Measurements from ENCODE around the gene TTYH2. TPM values are rescaled to one million over a fixed set of nuclear protein-coding genes. Genes with fewer than 3 reads are reported as not detected.

TTYH2 gene
- total RNA-seq, 1 donor: 1.4 TPM

- Histone ChIP-seq H3K27ac (ENCODE audit: low read depth, low read length) (no peak overlapping the region), H3K4me3 (ENCODE audit: insufficient read depth, low read length) (no peak overlapping the region), H3K9me3 (ENCODE audit: low read depth, low read length) (no peaks in the 10 kb centered on the region), H2AFZ (ENCODE audit: low read length) (no peak overlapping the region), H3K4me1 (ENCODE audit: insufficient read depth, low read length) (no peaks in the 10 kb centered on the region), H3K79me2 (ENCODE audit: insufficient read depth, low read length) (no peaks in the 10 kb centered on the region), H3K27me3 (ENCODE audit: insufficient read depth, low read length) (no peaks in the 10 kb centered on the region), H4K20me1 (ENCODE audit: insufficient read depth, low read length) (no peaks in the 10 kb centered on the region), H3K36me3 (ENCODE audit: insufficient read depth, low read length) (no peaks in the 10 kb centered on the region), H3K4me2 (ENCODE audit: insufficient read depth, low read length) (no peak overlapping the region)
- no peak for TF ChIP-seq CTCF (IDR thresholded peaks at IDR 0.05; ENCODE audit: extremely low read depth, low read depth, low read length)
- peak; percentile 34 for DNase-seq (ENCODE audit: insufficient read length, low spot score, missing footprints)
Measured at GRCh38 chr17:74244548-74244947, 31.2 kb downstream of the TTYH2 start.

DNA sequence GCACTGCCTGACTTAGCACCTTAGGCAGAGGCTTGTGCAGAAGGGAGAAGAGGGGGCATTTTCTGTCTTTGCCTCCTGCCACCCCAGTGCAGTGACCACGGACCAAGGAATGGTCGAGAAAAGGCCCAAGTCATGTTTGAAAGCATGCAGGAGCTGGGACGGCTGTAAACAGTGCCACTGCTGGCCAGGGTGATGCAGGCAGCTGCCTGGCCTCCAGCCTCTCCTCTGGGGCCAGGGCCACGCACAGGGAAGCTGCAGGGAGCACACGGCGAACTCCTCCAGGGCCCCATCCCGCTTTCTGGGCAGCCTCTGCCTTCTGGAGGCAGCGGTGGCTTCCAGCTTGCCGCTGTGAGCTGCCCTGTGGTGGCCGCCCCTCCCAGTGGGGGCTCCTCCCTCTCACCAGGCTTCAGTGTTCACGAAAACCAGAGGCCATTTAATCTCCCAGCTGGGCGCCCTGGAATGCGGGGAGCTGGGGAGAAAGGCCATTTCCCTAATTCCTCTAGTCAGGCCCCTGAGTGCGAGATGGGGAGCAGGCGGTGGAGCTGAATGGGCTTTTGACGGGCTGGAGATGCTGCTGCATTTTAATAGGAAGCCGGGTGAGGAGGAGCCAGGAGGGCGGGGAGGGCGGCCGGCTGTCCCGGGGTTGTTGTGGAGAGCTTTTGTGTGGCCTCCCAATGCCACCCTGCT is 31.9 kb downstream of the TTYH2 start:
- peak overlapping the region; percentile 7 for H2AFZ ChIP-seq (ENCODE audit: low read length)
- H3K79me2 ChIP-seq (ENCODE audit: insufficient read depth, low read length): no peaks in the 10 kb centered on the region
- H3K27me3 ChIP-seq (ENCODE audit: insufficient read depth, low read length): no peaks in the 10 kb centered on the region
- peak; percentile 72 for DNase-seq (ENCODE audit: insufficient read length, low spot score, missing footprints)
- no peak for TF ChIP-seq CTCF (IDR thresholded peaks at IDR 0.05; ENCODE audit: extremely low read depth, low read depth, low read length)
- no peaks in the 10 kb centered on the region for H4K20me1 ChIP-seq (ENCODE audit: insufficient read depth, low read length)
- H3K4me3 ChIP-seq (ENCODE audit: insufficient read depth, low read length): no peak overlapping the region
- no peaks in the 10 kb centered on the region for H3K9me3 ChIP-seq (ENCODE audit: low read depth, low read length)
- no peak overlapping the region for H3K27ac ChIP-seq (ENCODE audit: low read depth, low read length)
- no peak overlapping the region for H3K4me2 ChIP-seq (ENCODE audit: insufficient read depth, low read length)
- no peaks in the 10 kb centered on the region for H3K36me3 ChIP-seq (ENCODE audit: insufficient read depth, low read length)
- no peaks in the 10 kb centered on the region for H3K4me1 ChIP-seq (ENCODE audit: insufficient read depth, low read length)

GRCh38 chr17:74245871-74246270 is 32.5 kb downstream of the TTYH2 start:
- H3K36me3 ChIP-seq (ENCODE audit: insufficient read depth, low read length): no peaks in the 10 kb centered on the region
- no peaks in the 10 kb centered on the region for H3K27me3 ChIP-seq (ENCODE audit: insufficient read depth, low read length)
- no peaks in the 10 kb centered on the region for H3K79me2 ChIP-seq (ENCODE audit: insufficient read depth, low read length)
- no peak overlapping the region for H2AFZ ChIP-seq (ENCODE audit: low read length)
- peak; percentile 75 for DNase-seq (ENCODE audit: insufficient read length, low spot score, missing footprints)
- no peaks in the 10 kb centered on the region for H3K9me3 ChIP-seq (ENCODE audit: low read depth, low read length)
- no peak overlapping the region for H3K4me2 ChIP-seq (ENCODE audit: insufficient read depth, low read length)
- no peak overlapping the region for H3K4me3 ChIP-seq (ENCODE audit: insufficient read depth, low read length)
- no peak for TF ChIP-seq CTCF (IDR thresholded peaks at IDR 0.05; ENCODE audit: extremely low read depth, low read depth, low read length)
- no peaks in the 10 kb centered on the region for H3K4me1 ChIP-seq (ENCODE audit: insufficient read depth, low read length)
- H3K27ac ChIP-seq (ENCODE audit: low read depth, low read length): no peak overlapping the region
- no peaks in the 10 kb centered on the region for H4K20me1 ChIP-seq (ENCODE audit: insufficient read depth, low read length)

- H3K4me2 ChIP-seq (ENCODE audit: insufficient read depth, low read length): no peak overlapping the region
- TF ChIP-seq CTCF (IDR thresholded peaks at IDR 0.05; ENCODE audit: extremely low read depth, low read depth, low read length): no peak
- no peak overlapping the region for H3K4me3 ChIP-seq (ENCODE audit: insufficient read depth, low read length)
- H3K4me1 ChIP-seq (ENCODE audit: insufficient read depth, low read length): no peaks in the 10 kb centered on the region
- H2AFZ ChIP-seq (ENCODE audit: low read length): no peak overlapping the region
- H4K20me1 ChIP-seq (ENCODE audit: insufficient read depth, low read length): no peaks in the 10 kb centered on the region
- no peaks in the 10 kb centered on the region for H3K9me3 ChIP-seq (ENCODE audit: low read depth, low read length)
- H3K27ac ChIP-seq (ENCODE audit: low read depth, low read length): no peak overlapping the region
- no peaks in the 10 kb centered on the region for H3K36me3 ChIP-seq (ENCODE audit: insufficient read depth, low read length)
- peak; percentile 31 for DNase-seq (ENCODE audit: insufficient read length, low spot score, missing footprints)
- no peaks in the 10 kb centered on the region for H3K27me3 ChIP-seq (ENCODE audit: insufficient read depth, low read length)
- no peaks in the 10 kb centered on the region for H3K79me2 ChIP-seq (ENCODE audit: insufficient read depth, low read length)
Measured at GRCh38 chr17:74249590-74250270, 36.4 kb downstream of the TTYH2 start.
